HEK293 (cell line): ENCODE data around the gene MAP3K20.

ENCODE experiments used
- CTCF ChIA-PET: fragments of 350-600 bp; formaldehyde crosslinking; extraction: SDS; loops from one replicate; lab custom pipeline; 2021; ENCODE audit warnings: antibody characterized with exemption; lab: Yijun Ruan, JAX
- POLR2A ChIA-PET: fragments of 300-600 bp; formaldehyde crosslinking; extraction: SDS; loops from one replicate; lab custom pipeline; 2020; ENCODE audit warnings: antibody characterized with exemption, inconsistent platforms; lab: Yijun Ruan, JAX
- H3K27ac ChIP-seq: fragments of 200-500 bp; sonication (Bioruptor generic); 2 replicates; pipeline ENCODE4 v1.5.1; 2014; ENCODE audit warnings: low read depth, low read length, control low read depth, inconsistent platforms; ENCODE audit errors: extremely low read depth
- H3K36me3 ChIP-seq, 2 experiments: fragments of 200-500 bp in 1 of 2; sonication (Bioruptor generic) in 1 of 2; 1 replicate in 1 of 2; 2 replicates in 1 of 2; pipeline ENCODE4 v1.5.1; 2014 to 2017; ENCODE audit warnings: inconsistent platforms in 2 of 2, low read length in 2 of 2; ENCODE audit not compliant: control insufficient read depth in 2 of 2, insufficient read depth in 1 of 2
- H3K4me1 ChIP-seq: fragments of 200-500 bp; sonication (Bioruptor generic); 2 replicates; pipeline ENCODE4 v1.5.1; 2014; ENCODE audit warnings: mild to moderate bottlenecking, low read length, inconsistent platforms; ENCODE audit not compliant: control insufficient read depth, insufficient read depth
- H3K4me3 ChIP-seq: 2 replicates; pipeline ENCODE4 v1.5.1; 2011; ENCODE audit warnings: low read depth, mild to moderate bottlenecking, control low read depth, low read length, moderate library complexity
- H3K9me3 ChIP-seq: fragments of 200-500 bp; sonication (Bioruptor generic); 2 replicates; pipeline ENCODE4 v1.5.1; 2014; ENCODE audit warnings: low read depth, low read length, inconsistent platforms; ENCODE audit not compliant: control insufficient read depth, insufficient read depth
- BCL11A ChIP-seq: fragments of 450-650 bp; formaldehyde crosslinking; IDR thresholded peaks from 2 replicates; pipeline ENCODE4 v1.5.1; 2016; ENCODE audit warnings: low read depth, missing biosample characterization, missing genetic modification characterization
- EGR2 ChIP-seq: fragments of 450-650 bp; formaldehyde crosslinking; IDR thresholded peaks from 2 replicates; pipeline ENCODE4 v1.5.1; 2016; ENCODE audit warnings: low read depth, missing biosample characterization, missing genetic modification characterization
- HOXA7 ChIP-seq: sonication (generic); formaldehyde crosslinking; IDR thresholded peaks from 2 replicates; pipeline ENCODE4 v1.8.1; 2022; ENCODE audit warnings: missing genetic modification reagents, borderline replicate concordance
- KLF7 ChIP-seq: fragments of 450-650 bp; formaldehyde crosslinking; IDR thresholded peaks from 2 replicates; pipeline ENCODE4 v1.5.1; 2016; ENCODE audit warnings: missing biosample characterization, missing genetic modification characterization, borderline replicate concordance
- KLF8 ChIP-seq: fragments of 450-650 bp; formaldehyde crosslinking; IDR thresholded peaks from 2 replicates; pipeline ENCODE4 v1.5.1; 2016; ENCODE audit warnings: missing biosample characterization, missing genetic modification characterization
- PRDM6 ChIP-seq: fragments of 450-650 bp; formaldehyde crosslinking; IDR thresholded peaks from 2 replicates; pipeline ENCODE4 v1.5.1; 2017; ENCODE audit warnings: missing biosample characterization, missing genetic modification characterization
- RBAK ChIP-seq: fragments of 450-650 bp; formaldehyde crosslinking; IDR thresholded peaks from 2 replicates; pipeline ENCODE4 v1.5.1; 2016; ENCODE audit warnings: missing biosample characterization, missing genetic modification characterization
- SCRT2 ChIP-seq: fragments of 450-650 bp; formaldehyde crosslinking; IDR thresholded peaks from 2 replicates; pipeline ENCODE4 v1.5.1; 2016; ENCODE audit warnings: missing biosample characterization, missing genetic modification characterization
- SP2 ChIP-seq: fragments of 450-650 bp; formaldehyde crosslinking; IDR thresholded peaks from 2 replicates; pipeline ENCODE4 v1.5.1; 2016; ENCODE audit warnings: missing biosample characterization, missing genetic modification characterization
- ZBTB20 ChIP-seq: fragments of 450-650 bp; formaldehyde crosslinking; IDR thresholded peaks from 2 replicates; pipeline ENCODE4 v1.5.1; 2016; ENCODE audit warnings: missing biosample characterization, missing genetic modification characterization
- ZFP41 ChIP-seq: fragments of 450-650 bp; formaldehyde crosslinking; IDR thresholded peaks from 2 replicates; pipeline ENCODE4 v1.5.1; 2016; ENCODE audit warnings: missing biosample characterization, missing genetic modification characterization, borderline replicate concordance
- ZNF140 ChIP-seq: fragments of 450-650 bp; formaldehyde crosslinking; IDR thresholded peaks from 2 replicates; pipeline ENCODE4 v1.5.1; 2016; ENCODE audit warnings: missing biosample characterization, missing genetic modification characterization
- ZNF184 ChIP-seq: fragments of 450-650 bp; IDR thresholded peaks from 2 replicates; pipeline ENCODE4 v1.5.1; 2018; ENCODE audit warnings: missing biosample characterization, mild to moderate bottlenecking, missing genetic modification characterization
- ZNF292 ChIP-seq: fragments of 450-650 bp; formaldehyde crosslinking; IDR thresholded peaks from 2 replicates; pipeline ENCODE4 v1.5.1; 2016; ENCODE audit warnings: low read depth, missing biosample characterization, missing genetic modification characterization, borderline replicate concordance
- ZNF341 ChIP-seq: fragments of 450-650 bp; formaldehyde crosslinking; IDR thresholded peaks from 2 replicates; pipeline ENCODE4; 2016; ENCODE audit warnings: low read depth, missing biosample characterization, missing genetic modification characterization
- ZNF548 ChIP-seq: fragments of 450-650 bp; formaldehyde crosslinking; IDR thresholded peaks from 2 replicates; pipeline ENCODE4 v1.5.1; 2016; ENCODE audit warnings: missing biosample characterization, missing genetic modification characterization
- ZNF571 ChIP-seq: fragments of 450-650 bp; formaldehyde crosslinking; IDR thresholded peaks from 2 replicates; pipeline ENCODE4 v1.5.0; 2017; ENCODE audit warnings: missing biosample characterization, missing genetic modification characterization
- ZNF596 ChIP-seq: fragments of 450-650 bp; IDR thresholded peaks from 2 replicates; pipeline ENCODE4 v1.5.0; 2018; ENCODE audit warnings: missing biosample characterization, mild to moderate bottlenecking, missing genetic modification characterization, moderate library complexity
- ZNF768 ChIP-seq: fragments of 450-650 bp; formaldehyde crosslinking; IDR thresholded peaks from 2 replicates; pipeline ENCODE4 v1.5.1; 2018; ENCODE audit warnings: missing biosample characterization, mild to moderate bottlenecking, missing genetic modification characterization
- ZNF785 ChIP-seq: fragments of 450-650 bp; formaldehyde crosslinking; IDR thresholded peaks from 2 replicates; pipeline ENCODE4 v1.5.1; 2016; ENCODE audit warnings: missing biosample characterization, missing genetic modification characterization
- TF ChIP-seq, protein P1 (sequence below): IDR thresholded peaks from 2 replicates; pipeline ENCODE4 v1.6.1; 2011; ENCODE audit warnings: mild to moderate bottlenecking, low read depth, low read length, borderline replicate concordance
- TF ChIP-seq, protein P2 (sequence below): fragments of 450-650 bp; formaldehyde crosslinking; IDR thresholded peaks from 2 replicates; pipeline ENCODE4 v1.5.1; 2016; ENCODE audit warnings: missing biosample characterization, missing genetic modification characterization
- TF ChIP-seq, protein P3 (sequence below): fragments of 450-650 bp; formaldehyde crosslinking; IDR thresholded peaks from 2 replicates; pipeline ENCODE4 v1.5.1; 2016; ENCODE audit warnings: missing biosample characterization, missing genetic modification characterization
- TF ChIP-seq, protein P4 (sequence below): fragments of 450-650 bp; formaldehyde crosslinking; IDR thresholded peaks from 2 replicates; pipeline ENCODE4 v1.5.1; 2016; ENCODE audit warnings: missing biosample characterization, missing genetic modification characterization, borderline replicate concordance

MAP3K20 gene

DNA sequence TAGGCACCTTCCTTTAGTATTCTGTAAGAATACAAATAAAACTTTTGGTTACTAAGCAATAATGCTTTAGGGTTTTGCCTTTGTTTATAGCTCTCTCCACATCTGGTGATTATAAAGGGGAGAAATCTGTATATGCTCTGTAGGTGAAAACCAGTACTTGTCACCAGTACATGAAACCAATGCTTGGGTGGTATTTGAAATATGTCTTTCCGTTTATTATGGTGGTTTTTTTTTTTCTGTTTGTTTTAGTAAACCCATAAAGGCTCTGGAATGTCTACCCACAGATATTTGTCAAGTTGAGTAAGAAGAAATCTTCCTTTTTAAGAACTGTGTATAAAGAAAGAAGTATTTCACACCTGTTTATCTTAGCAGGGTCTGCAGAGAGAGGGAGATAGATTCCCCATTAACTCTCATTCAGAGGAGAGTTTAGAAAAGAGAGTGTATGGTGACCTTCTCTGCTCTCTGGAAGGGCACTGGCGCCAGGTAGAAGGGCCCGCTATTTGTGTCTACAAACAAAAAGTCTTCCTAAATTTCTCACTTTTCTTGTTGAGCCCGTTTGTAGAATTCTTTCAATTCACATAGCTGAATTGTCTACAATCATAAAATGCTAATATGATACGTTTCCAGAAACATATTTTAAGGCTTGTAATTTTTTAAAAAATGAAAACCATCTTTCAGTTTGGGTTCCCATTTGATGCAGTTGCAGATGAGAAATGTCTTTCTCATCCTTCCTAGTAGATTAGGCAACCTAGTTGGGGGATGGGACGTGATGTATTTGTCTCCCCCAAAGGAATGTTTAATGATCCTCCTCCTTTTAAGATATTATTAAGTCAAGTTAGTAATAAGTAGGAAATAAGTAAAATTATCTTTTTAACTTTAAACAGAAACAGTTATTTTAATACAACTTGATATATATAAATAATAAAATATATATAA, 33.9 kb downstream of the MAP3K20 start:
- TF ChIP-seq, protein P1, sequence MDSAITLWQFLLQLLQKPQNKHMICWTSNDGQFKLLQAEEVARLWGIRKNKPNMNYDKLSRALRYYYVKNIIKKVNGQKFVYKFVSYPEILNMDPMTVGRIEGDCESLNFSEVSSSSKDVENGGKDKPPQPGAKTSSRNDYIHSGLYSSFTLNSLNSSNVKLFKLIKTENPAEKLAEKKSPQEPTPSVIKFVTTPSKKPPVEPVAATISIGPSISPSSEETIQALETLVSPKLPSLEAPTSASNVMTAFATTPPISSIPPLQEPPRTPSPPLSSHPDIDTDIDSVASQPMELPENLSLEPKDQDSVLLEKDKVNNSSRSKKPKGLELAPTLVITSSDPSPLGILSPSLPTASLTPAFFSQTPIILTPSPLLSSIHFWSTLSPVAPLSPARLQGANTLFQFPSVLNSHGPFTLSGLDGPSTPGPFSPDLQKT: no peak
- TF ChIP-seq ZNF140 (tag by site-specific recombination): no peak
- no peak for TF ChIP-seq ZNF341 (tag by site-specific recombination)
- TF ChIP-seq BCL11A (tag by site-specific recombination): no peak
- TF ChIP-seq KLF7 (tag by site-specific recombination): no peak
- TF ChIP-seq ZNF596 (tag by site-specific recombination): no peak
- TF ChIP-seq RBAK (tag by site-specific recombination): no peak
- peak; percentile 33; the same call in 1 of the 2 replicates for TF ChIP-seq ZBTB20 (tag by site-specific recombination)
- peak; percentile 81 for TF ChIP-seq PRDM6 (tag by site-specific recombination)
- no peak for TF ChIP-seq HOXA7 (CRISPR knock-in tag)
- POLR2A ChIA-PET: interaction anchor here (0.9 kb wide), 1 partner anchor 29 kb away, joined by 3 read pairs; no protein-coding TSS in a partner anchor
- H3K4me3 ChIP-seq: no peak overlapping the region
- H3K9me3 ChIP-seq: no peaks in the 10 kb centered on the region
- H3K36me3 ChIP-seq: no peaks in the 10 kb centered on the region
- CTCF ChIA-PET: interaction anchor here (1.5 kb wide), 1 partner anchor 18 kb away, joined by 5 read pairs; no protein-coding TSS in a partner anchor
- peaks cover 10% of the 10 kb centered on the region; the same call in 1 of the 2 replicates for H3K4me1 ChIP-seq
- no peak overlapping the region for H3K27ac ChIP-seq

DNA sequence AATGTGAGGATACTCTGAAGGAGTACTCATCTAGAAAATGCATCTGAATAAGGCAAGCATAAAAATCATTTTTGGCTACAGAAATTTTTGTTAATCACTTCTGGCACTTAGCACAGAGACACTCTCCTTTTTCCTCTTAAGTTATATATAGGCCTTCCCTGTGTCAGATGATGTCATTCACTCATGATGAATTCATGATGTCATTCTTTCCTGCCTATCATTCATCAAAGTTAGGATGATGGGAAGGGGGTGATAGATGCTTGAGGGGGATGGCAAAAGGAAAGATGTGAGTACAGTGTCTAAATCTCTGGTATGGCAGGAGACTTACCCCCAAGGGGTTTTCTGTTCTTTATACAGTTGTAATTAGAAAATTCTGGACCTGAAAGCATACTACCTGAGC, 42.0 kb downstream of the MAP3K20 start:
- ChIA-PET POLR2A (no interaction called here), CTCF (interaction anchor here (0.6 kb wide), 1 partner anchor 91 kb away, joined by 4 read pairs; no protein-coding TSS in a partner anchor)
- Histone ChIP-seq H3K9me3 (no peaks in the 10 kb centered on the region), H3K4me3 (no peak overlapping the region), H3K36me3 (no peaks in the 10 kb centered on the region), H3K27ac (no peak overlapping the region), H3K4me1 (no peaks in the 10 kb centered on the region)
- no peak for TF ChIP-seq KLF8 (tag by site-specific recombination)
- TF ChIP-seq ZNF548 (tag by site-specific recombination): no peak
- TF ChIP-seq EGR2 (tag by site-specific recombination): no peak
- no peak for TF ChIP-seq ZNF785 (tag by site-specific recombination)
- no peak for TF ChIP-seq ZFP41 (tag by site-specific recombination)
- no peak for TF ChIP-seq ZNF571
- TF ChIP-seq, protein P2, sequence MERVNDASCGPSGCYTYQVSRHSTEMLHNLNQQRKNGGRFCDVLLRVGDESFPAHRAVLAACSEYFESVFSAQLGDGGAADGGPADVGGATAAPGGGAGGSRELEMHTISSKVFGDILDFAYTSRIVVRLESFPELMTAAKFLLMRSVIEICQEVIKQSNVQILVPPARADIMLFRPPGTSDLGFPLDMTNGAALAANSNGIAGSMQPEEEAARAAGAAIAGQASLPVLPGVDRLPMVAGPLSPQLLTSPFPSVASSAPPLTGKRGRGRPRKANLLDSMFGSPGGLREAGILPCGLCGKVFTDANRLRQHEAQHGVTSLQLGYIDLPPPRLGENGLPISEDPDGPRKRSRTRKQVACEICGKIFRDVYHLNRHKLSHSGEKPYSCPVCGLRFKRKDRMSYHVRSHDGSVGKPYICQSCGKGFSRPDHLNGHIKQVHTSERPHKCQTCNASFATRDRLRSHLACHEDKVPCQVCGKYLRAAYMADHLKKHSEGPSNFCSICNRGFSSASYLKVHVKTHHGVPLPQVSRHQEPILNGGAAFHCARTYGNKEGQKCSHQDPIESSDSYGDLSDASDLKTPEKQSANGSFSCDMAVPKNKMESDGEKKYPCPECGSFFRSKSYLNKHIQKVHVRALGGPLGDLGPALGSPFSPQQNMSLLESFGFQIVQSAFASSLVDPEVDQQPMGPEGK (tag by site-specific recombination): no peak
- no peak for TF ChIP-seq ZNF184
- TF ChIP-seq ZNF596 (tag by site-specific recombination): no peak
- no peak for TF ChIP-seq ZNF768 (tag by site-specific recombination)
- TF ChIP-seq ZNF292 (tag by site-specific recombination): no peak
- TF ChIP-seq, protein P3, sequence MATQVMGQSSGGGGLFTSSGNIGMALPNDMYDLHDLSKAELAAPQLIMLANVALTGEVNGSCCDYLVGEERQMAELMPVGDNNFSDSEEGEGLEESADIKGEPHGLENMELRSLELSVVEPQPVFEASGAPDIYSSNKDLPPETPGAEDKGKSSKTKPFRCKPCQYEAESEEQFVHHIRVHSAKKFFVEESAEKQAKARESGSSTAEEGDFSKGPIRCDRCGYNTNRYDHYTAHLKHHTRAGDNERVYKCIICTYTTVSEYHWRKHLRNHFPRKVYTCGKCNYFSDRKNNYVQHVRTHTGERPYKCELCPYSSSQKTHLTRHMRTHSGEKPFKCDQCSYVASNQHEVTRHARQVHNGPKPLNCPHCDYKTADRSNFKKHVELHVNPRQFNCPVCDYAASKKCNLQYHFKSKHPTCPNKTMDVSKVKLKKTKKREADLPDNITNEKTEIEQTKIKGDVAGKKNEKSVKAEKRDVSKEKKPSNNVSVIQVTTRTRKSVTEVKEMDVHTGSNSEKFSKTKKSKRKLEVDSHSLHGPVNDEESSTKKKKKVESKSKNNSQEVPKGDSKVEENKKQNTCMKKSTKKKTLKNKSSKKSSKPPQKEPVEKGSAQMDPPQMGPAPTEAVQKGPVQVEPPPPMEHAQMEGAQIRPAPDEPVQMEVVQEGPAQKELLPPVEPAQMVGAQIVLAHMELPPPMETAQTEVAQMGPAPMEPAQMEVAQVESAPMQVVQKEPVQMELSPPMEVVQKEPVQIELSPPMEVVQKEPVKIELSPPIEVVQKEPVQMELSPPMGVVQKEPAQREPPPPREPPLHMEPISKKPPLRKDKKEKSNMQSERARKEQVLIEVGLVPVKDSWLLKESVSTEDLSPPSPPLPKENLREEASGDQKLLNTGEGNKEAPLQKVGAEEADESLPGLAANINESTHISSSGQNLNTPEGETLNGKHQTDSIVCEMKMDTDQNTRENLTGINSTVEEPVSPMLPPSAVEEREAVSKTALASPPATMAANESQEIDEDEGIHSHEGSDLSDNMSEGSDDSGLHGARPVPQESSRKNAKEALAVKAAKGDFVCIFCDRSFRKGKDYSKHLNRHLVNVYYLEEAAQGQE (tag by site-specific recombination): no peak
- no peak for TF ChIP-seq SP2 (tag by site-specific recombination)
- TF ChIP-seq SCRT2: no peak
- TF ChIP-seq, protein P4, sequence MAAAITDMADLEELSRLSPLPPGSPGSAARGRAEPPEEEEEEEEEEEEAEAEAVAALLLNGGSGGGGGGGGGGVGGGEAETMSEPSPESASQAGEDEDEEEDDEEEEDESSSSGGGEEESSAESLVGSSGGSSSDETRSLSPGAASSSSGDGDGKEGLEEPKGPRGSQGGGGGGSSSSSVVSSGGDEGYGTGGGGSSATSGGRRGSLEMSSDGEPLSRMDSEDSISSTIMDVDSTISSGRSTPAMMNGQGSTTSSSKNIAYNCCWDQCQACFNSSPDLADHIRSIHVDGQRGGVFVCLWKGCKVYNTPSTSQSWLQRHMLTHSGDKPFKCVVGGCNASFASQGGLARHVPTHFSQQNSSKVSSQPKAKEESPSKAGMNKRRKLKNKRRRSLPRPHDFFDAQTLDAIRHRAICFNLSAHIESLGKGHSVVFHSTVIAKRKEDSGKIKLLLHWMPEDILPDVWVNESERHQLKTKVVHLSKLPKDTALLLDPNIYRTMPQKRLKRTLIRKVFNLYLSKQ (tag by site-specific recombination): no peak
